GM23248 (cell line): Measurements from ENCODE around the gene LIM2. TPM values are rescaled to one million over a fixed set of nuclear protein-coding genes. Genes with fewer than 3 reads are reported as not detected.

Source experiments
- DNase-seq: peaks from one replicate; pipeline ENCODE4 v3.0.0-alpha.2; 2015
- H2AFZ ChIP-seq: fragments of 200-600 bp; sonication (generic); 2 replicates; pipeline ENCODE4 v1.6.1; 2016; ENCODE audit warnings: antibody characterized with exemption
- H3F3A ChIP-seq: fragments of 200-600 bp; sonication (generic); 2 replicates; pipeline ENCODE4 v1.6.1; 2016; ENCODE audit warnings: mild to moderate bottlenecking, antibody characterized with exemption, mixed run types; ENCODE audit not compliant: insufficient read depth
- H3K27ac ChIP-seq: fragments of 200-600 bp; sonication (generic); 2 replicates; pipeline ENCODE4 v1.5.1; 2016; ENCODE audit warnings: mild to moderate bottlenecking
- H3K27me3 ChIP-seq: fragments of 200-600 bp; sonication (generic); replicated peaks from 2 replicates; pipeline ENCODE4 v1.6.1; 2016; ENCODE audit warnings: mild to moderate bottlenecking; ENCODE audit not compliant: insufficient read depth
- H3K36me3 ChIP-seq: fragments of 200-600 bp; sonication (generic); 2 replicates; pipeline ENCODE4 v1.6.1; 2016; ENCODE audit warnings: low read depth, mild to moderate bottlenecking
- H3K4me1 ChIP-seq: fragments of 200-600 bp; sonication (generic); 2 replicates; pipeline ENCODE4 v1.6.1; 2016; ENCODE audit warnings: mild to moderate bottlenecking; ENCODE audit not compliant: insufficient read depth
- H3K4me2 ChIP-seq: fragments of 200-600 bp; sonication (generic); one replicate; pipeline ENCODE4 v1.6.1; 2016; ENCODE audit warnings: mild to moderate bottlenecking; ENCODE audit not compliant: unreplicated experiment
- H3K4me3 ChIP-seq: fragments of 200-600 bp; sonication (generic); 2 replicates; pipeline ENCODE4 v1.5.1; 2016; ENCODE audit warnings: mild to moderate bottlenecking
- H3K79me2 ChIP-seq: fragments of 200-600 bp; sonication (generic); 2 replicates; pipeline ENCODE4 v1.6.1; 2016; ENCODE audit warnings: mild to moderate bottlenecking; ENCODE audit not compliant: insufficient read depth
- H3K9ac ChIP-seq: fragments of 200-600 bp; sonication (generic); 2 replicates; pipeline ENCODE4 v1.6.1; 2016; ENCODE audit warnings: mild to moderate bottlenecking
- H3K9me2 ChIP-seq: fragments of 200-600 bp; sonication (generic); 2 replicates; pipeline ENCODE4 v1.6.1; 2016; ENCODE audit warnings: mixed run types, mild to moderate bottlenecking, moderate library complexity; ENCODE audit not compliant: insufficient read depth
- H3K9me3 ChIP-seq: fragments of 200-600 bp; sonication (generic); one replicate; pipeline ENCODE4 v1.6.1; 2017; ENCODE audit warnings: low read depth
- H4K20me1 ChIP-seq: fragments of 200-600 bp; sonication (generic); 2 replicates; pipeline ENCODE4 v1.6.0; 2016; ENCODE audit not compliant: insufficient read depth
- EZH2 ChIP-seq: fragments of 200-600 bp; sonication (generic); IDR thresholded peaks from 2 replicates; pipeline ENCODE4 v1.6.1; 2018; ENCODE audit warnings: antibody characterized with exemption, mild to moderate bottlenecking; ENCODE audit not compliant: insufficient read depth, poor library complexity, severe bottlenecking
- EZH2phosphoT487 ChIP-seq: fragments of 200-600 bp; sonication (generic); IDR thresholded peaks from 2 replicates; pipeline ENCODE4 v1.6.1; 2018; ENCODE audit warnings: antibody characterized with exemption, moderate library complexity, mild to moderate bottlenecking, low read depth; ENCODE audit not compliant: insufficient read depth
- WGBS, 2 experiments: methylation state at CpG; one replicate each; pipeline ENCODE4 v1.1.6; 2015 to 2017; ENCODE audit warnings: low lambda C conversion rate in 2 of 2, low coverage in 1 of 2; ENCODE audit errors: missing lambda C conversion rate in 2 of 2; 5-methylcytosine and 5-hydroxymethylcytosine counted together
- in situ Hi-C: fragments of 300-500 bp; cut with MboI; formaldehyde crosslinking; loops from 2 replicates; pipeline ENCODE4 v1.15.0; 2020
- polyA plus RNA-seq: library from polyadenylated mRNA; unstranded; fragments of >200 nt; fragmentation: Nextera tagmentation; extraction: Ambion mirVana; gene quantifications from 2 replicates; pipeline ENCODE4 v1.2.1, GENCODE V29; 2016
- total RNA-seq: library from RNA; depleted of rRNA; stranded (reverse); fragments of >200 nt; shearing (Covaris generic); gene quantifications from 2 replicates; pipeline ENCODE4 v1.2.3, GENCODE V29; 2014

Gene LIM2
- total and polyA plus RNA-seq, 2 experiments from 2014 or later: not detected

DNA sequence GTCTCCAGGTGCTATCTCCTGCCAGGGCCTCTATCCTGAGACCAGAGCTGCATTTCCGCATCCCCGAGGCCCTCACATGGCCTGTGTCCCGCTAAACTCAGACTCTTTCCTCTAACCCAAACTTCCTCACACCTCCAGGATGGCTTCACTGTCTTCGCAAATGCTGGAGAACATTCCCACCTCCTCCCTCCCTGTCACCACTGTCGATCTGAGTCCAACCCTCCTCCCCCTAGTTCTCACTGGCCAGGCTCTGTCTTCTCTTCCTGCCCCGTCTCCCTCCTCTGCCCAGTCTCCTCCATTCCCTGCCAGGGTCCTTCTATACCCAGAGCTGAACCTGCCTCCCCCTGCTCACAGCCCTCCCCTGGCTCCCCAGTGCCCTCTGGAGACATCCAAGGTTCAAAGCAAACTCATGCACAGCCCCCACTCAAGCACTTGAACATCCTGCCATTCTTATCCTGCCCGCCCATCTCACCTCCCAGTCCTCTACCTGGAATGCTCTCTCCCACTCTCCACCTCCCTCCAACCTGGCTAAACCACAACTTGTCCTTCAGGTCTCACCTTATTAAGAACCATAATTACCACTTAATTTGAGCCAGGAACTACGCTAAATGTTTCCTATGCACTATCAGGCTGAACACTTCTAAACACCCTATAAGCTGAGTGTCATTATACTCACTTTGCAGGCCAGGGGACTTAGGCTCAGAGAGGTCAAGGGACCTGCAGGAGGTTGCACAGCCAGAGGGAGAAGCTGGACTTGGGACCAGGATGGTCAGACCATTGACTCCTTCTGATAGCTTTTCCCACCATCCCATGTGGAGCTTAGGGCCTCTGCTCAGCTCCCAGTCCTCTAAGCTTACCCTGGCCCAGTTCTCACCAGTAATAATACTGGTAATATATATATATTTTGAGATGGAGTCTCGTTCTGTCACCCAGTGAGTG is 44.9 kb downstream of the LIM2 start:
- Histone ChIP-seq H3K4me1 (no peaks in the 10 kb centered on the region), H3F3A (no peaks in the 10 kb centered on the region), H3K4me3 (no peak overlapping the region), H3K9ac (no peak overlapping the region), H3K4me2 (no peak overlapping the region), H3K27me3 (no peaks in the 10 kb centered on the region), H3K79me2 (no peaks in the 10 kb centered on the region), H3K9me3 (no peaks in the 10 kb centered on the region), H3K27ac (no peak overlapping the region), H2AFZ (no peak overlapping the region), H3K9me2 (no peaks in the 10 kb centered on the region), H3K36me3 (peaks cover 5% of the 10 kb centered on the region; the same call in 1 of the 2 replicates), H4K20me1 (no peaks in the 10 kb centered on the region)
- WGBS, 2 experiments: 54 to 62% methylated on average over 9 of the region's 9 CpGs
- DNase-seq: no peak
- TF ChIP-seq EZH2 (no peak), EZH2phosphoT487 (no peak)
- in situ Hi-C loops: no loop called here

DNA sequence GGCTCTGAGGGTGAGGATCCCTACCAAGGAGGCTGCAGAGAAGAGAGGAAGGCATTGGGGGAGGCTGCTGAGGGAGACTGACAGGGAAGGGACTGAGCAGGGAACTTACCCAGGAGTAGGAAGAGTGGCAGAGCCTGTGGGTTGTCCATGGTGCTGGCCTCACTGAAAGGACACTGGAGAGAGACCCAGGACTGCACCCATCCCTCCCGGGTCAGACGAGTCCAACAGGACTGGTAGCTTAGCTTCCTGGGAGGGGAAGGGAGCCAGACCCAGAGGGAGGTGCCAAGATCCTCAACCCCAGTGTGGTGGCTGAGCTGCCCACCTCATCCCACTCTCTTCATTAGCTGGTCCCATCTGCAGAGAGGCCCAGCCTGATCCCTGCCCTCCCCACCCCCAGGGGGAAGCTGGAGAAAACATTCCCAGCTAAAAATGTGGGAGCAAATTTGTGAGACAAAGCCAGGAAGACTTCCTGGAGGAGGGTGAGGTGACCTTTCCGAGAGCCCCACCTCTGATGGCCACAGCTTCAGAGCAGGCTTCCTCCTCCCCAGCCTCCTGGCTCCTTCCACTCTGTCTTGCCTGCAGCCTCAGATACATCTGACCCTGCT is 45.7 kb downstream of the LIM2 start, which contains the start of gene VSIG10L:
VSIG10L (minus strand) TSS at position 164 of the 605 bp plus-strand sequence; CDS start at position 149, 15 bp downstream.
- no peaks in the 10 kb centered on the region for H4K20me1 ChIP-seq
- in situ Hi-C loops: no loop called here
- H3K36me3 ChIP-seq: peaks cover 5% of the 10 kb centered on the region; the same call in 1 of the 2 replicates
- 56 to 58% methylated on average over 3 of the region's 3 CpGs for WGBS, 2 experiments
- H3K9me2 ChIP-seq: no peaks in the 10 kb centered on the region
- no peak within 1 kb of the TSS for H3K4me2 ChIP-seq
- H3K9ac ChIP-seq: no peak within 1 kb of the TSS
- H3K27ac ChIP-seq: no peak within 1 kb of the TSS
- H2AFZ ChIP-seq: no peak within 1 kb of the TSS
- H3K4me1 ChIP-seq: no peaks in the 10 kb centered on the region
- H3F3A ChIP-seq: no peaks in the 10 kb centered on the region
- H3K9me3 ChIP-seq: no peaks in the 10 kb centered on the region
- H3K4me3 ChIP-seq: no peak within 1 kb of the TSS
- no peak for DNase-seq
- no peak for TF ChIP-seq EZH2
- TF ChIP-seq EZH2phosphoT487: no peak
- H3K27me3 ChIP-seq: no peaks in the 10 kb centered on the region
- no peaks in the 10 kb centered on the region for H3K79me2 ChIP-seq

DNA sequence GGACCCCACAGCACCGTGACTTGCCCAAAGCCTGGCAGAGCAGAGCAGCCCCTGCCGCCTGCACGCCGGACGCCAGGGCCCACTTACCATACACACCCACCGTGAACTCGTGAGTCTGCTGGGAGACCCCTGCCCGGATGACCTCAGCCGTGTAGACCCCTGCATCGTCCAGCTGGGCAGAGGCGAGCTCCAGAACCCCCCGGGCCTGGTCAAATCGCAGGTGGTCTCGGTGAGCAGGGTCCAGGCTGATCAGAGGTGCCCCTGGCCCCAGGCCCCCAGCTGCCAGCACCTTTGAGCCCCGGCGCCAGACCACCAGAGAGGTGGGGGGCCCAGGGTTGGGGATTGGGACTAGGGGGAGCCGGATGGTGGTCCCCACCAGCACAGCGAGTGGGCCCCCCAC is 46.7 kb downstream of the LIM2 start:
- Histone ChIP-seq H3K9me2 (no peaks in the 10 kb centered on the region), H4K20me1 (no peaks in the 10 kb centered on the region), H3K9me3 (no peaks in the 10 kb centered on the region), H3K4me3 (no peak overlapping the region), H3K27ac (no peak overlapping the region), H2AFZ (no peak overlapping the region), H3K27me3 (no peaks in the 10 kb centered on the region), H3K36me3 (peaks cover 5% of the 10 kb centered on the region; the same call in 1 of the 2 replicates), H3K4me2 (no peak overlapping the region), H3K9ac (0 out of 2 replicates have a peak overlapping the region, but pooled peaks have one; percentile 80), H3F3A (no peaks in the 10 kb centered on the region), H3K4me1 (no peaks in the 10 kb centered on the region), H3K79me2 (no peaks in the 10 kb centered on the region)
- WGBS, 2 experiments: 81 to 85% methylated on average over 17 to 18 of the region's 18 CpGs
- in situ Hi-C loops: no loop called here
- no peak for DNase-seq
- no peak for TF ChIP-seq EZH2phosphoT487
- TF ChIP-seq EZH2: no peak

DNA sequence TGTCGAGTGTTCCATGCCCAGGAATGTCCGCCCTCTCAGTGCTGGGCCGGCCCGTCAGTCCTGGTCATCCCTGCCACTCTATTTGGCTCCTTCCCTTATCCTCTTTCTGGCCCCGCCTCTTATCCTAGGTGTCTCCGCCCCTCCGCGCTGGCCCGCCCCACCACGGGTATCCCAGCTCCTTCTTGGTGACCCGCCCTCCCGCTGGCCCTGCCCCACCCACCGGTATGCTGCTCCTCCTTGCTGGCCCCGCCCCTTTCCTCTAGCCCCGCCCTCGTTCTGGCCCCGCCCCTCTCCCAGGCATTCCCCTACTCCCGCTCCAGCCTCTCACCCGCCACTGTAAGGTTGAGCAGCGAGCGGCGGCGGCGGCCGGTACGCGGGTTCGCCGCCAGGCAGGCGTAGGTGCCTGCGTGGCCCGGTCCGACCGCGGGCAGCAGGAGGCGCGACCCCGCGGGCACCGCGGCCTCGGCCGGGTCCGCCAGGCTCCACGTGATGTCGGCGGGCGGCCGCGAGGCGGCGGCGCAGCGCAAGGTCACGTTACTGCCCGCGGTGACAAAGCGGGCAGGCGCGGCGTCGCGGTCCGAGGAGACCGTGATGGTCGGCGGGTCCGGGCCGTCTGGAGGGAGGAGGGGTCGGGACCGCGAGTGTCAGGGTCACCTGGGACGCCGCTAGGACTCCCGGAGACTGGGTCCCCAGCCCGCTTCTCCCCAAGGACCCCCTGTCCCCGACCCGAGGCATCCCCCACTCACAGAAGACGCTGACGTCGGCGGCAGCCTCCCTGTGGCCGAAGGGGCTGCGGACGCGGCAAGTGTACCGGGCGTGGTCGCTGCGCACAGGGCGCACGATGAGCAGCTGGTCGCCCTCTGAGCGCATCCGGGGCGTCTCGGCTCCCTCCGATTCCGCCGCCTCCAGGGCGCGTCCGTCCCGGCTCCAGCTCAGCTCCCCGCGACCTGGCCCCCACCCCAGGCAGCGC is 47.8 kb downstream of the LIM2 start:
- Histone ChIP-seq H3F3A (no peaks in the 10 kb centered on the region), H4K20me1 (no peaks in the 10 kb centered on the region), H3K9ac (peak overlapping the region; percentile 80), H3K27me3 (no peaks in the 10 kb centered on the region), H2AFZ (peak overlapping the region; percentile 90), H3K4me2 (peak overlapping the region; percentile 91), H3K79me2 (no peaks in the 10 kb centered on the region), H3K9me2 (no peaks in the 10 kb centered on the region), H3K36me3 (peaks cover 3% of the 10 kb centered on the region; the same call in 1 of the 2 replicates), H3K4me1 (no peaks in the 10 kb centered on the region), H3K4me3 (peak overlapping the region; percentile 81), H3K27ac (peak overlapping the region; percentile 29; the same call in 1 of the 2 replicates), H3K9me3 (no peaks in the 10 kb centered on the region)
- in situ Hi-C loops: no loop called here
- no peak for TF ChIP-seq EZH2phosphoT487
- no peak for TF ChIP-seq EZH2
- 2 to 3% methylated on average over 55 to 95 of the region's 107 CpGs for WGBS, 2 experiments
- DNase-seq: peak; percentile 99
